ENCODE data around the gene DDX6. TPM values are rescaled to one million over a fixed set of nuclear protein-coding genes. Genes with fewer than 3 reads are reported as not detected.

Gene DDX6
- total RNA-seq = 41.8 and 73.0 TPM in 2 replicates

GRCh38 chr11:118791111-118791960 lies at the start of gene DDX6:
TSS of gene DDX6 (minus strand) at chr11:118791164. CDS start at chr11:118786251, 4,913 bp downstream.

Other genes with a start within 250 kb of the DDX6 start
- gene IFT46, start 225.2 kb downstream of the DDX6 start, total RNA-seq = 29.6 and 40.1 TPM in 2 replicates
- gene ARCN1, start 218.8 kb downstream of the DDX6 start, total RNA-seq = 171 and 191 TPM in 2 replicates
- 56.5 and 61.9 TPM in 2 replicates for gene PHLDB1, start 183.5 kb downstream of the DDX6 start, total RNA-seq
- not detected in 2 replicates for gene TREH, start 111.5 kb downstream of the DDX6 start, total RNA-seq
- not detected in 2 replicates for gene CXCR5, start 92.7 kb upstream of the DDX6 start, total RNA-seq
- 17.3 and 26.6 TPM in 2 replicates for gene BCL9L, start 134.8 kb upstream of the DDX6 start, total RNA-seq
- gene UPK2, start 165.1 kb upstream of the DDX6 start, total RNA-seq = not detected in 2 replicates
- gene FOXR1, start 180.6 kb upstream of the DDX6 start, total RNA-seq = not detected in 2 replicates
- gene CENATAC, start 207.0 kb upstream of the DDX6 start, total RNA-seq = 2.0 and 6.4 TPM in 2 replicates
- 1,299 and 1,315 TPM in 2 replicates for gene RPS25, start 227.2 kb upstream of the DDX6 start, total RNA-seq
- gene TRAPPC4, start 227.6 kb upstream of the DDX6 start, total RNA-seq = 64.3 and 95.9 TPM in 2 replicates
- 15.4 and 17.6 TPM in 2 replicates for gene SLC37A4, start 239.7 kb upstream of the DDX6 start, total RNA-seq